Activated CD8-positive, alpha-beta memory T cell treated with anti-CD3 and anti-CD28 coated beads for 48 hours (primary cell): ENCODE measurements around the gene NCAPD2.
"Not testable (repeated sequence)": the region's sequence is repeated elsewhere in the genome, so short reads cannot be mapped to it uniquely, and the experiment has no call there.

Experiments used
- DNase-seq, 3 experiments: peaks; one replicate each; pipeline ENCODE4 v3.0.0-alpha.2; 2020; ENCODE audit warnings: low read depth in 2 of 3, low spot score in 2 of 3

The NCAPD2 gene

DNA sequence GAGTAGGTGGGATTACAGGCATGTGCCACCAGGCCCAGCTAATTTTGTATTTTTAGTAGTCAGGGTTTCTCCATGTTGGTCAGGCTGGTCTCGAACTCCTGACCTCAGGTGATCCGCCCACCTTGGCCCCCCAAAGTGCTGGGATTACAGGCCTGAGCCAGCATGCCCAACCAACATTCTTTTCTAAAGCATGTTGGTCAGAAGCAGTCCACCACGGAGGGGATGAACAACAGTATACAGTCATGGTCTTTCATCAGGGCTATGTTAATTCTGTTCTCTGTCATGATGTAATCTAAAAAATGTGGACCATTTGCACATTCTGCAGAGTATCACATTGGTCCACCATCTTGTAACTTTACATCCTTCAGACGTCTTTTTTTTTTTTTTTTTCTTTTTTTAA is 4.5 kb upstream of the NCAPD2 start:
- DNase-seq: no peak

- not testable (repeated sequence) for DNase-seq
Observed at GRCh38 chr12:6490673-6491072, 3.2 kb upstream of the NCAPD2 start.

DNA sequence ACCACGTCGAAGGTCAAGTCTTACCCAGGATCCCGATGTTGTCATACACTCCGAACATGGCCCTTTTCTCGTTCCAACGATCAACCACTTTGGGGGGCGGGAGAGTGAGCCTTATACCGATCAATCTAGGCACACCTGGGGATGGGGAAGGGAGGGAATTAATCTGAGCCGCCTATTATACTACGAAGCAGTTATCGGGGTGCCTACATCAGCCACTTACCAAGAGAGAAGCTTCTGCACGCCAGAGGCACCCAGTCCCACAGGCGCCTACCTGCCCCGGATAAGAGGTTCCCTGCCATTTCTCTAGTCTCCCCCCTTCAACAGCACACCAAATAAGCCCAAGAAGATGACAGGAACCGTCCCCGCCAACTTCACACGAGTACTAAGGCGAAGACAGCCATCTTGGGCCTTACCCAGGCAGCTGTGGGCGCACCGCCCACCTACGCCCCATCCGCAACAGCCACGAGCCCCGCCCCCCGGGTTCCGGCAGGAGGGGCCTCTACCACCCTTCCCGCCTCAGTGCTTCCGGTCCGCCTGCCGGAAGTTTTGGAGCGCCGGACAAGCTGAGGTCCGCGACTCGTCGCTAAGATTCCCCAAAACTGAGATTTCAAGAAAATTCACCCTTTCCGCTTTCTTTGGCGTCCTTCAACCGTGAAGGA is 935 bp upstream of the NCAPD2 start, which contains the start of gene MRPL51:
Gene MRPL51 (minus strand): TSS at position 425 of the 659 bp plus-strand sequence. CDS start 126 bp downstream, at position 299.
- peak; percentile 94 to 96 (median 96) for DNase-seq

GRCh38 chr12:6494258-6494743 is 399 bp downstream of the NCAPD2 start:
- DNase-seq: no peak

DNA sequence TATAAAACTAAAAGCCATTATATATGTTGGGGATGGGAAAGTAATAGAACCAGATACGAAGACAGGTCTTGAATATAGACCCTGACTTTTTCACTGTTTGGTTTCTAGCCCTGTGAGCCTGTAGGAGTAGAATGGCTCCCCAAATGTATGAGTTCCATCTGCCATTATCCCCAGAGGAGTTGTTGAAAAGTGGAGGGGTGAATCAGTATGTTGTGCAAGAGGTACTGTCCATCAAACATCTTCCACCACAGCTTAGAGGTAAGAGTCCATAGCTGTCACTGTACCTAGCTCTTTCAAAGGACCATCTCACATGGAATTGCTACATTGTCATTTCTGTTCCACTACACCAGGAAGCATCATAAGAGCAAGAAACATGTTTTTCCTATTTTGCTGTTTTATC is 1.1 kb downstream of the NCAPD2 start:
- no peak for DNase-seq

GRCh38 chr12:6497291-6497690 is 3.4 kb downstream of the NCAPD2 start:
- DNase-seq: not testable (repeated sequence)

- no peak for DNase-seq
Observed at GRCh38 chr12:6500466-6500865, 6.6 kb downstream of the NCAPD2 start.

DNA sequence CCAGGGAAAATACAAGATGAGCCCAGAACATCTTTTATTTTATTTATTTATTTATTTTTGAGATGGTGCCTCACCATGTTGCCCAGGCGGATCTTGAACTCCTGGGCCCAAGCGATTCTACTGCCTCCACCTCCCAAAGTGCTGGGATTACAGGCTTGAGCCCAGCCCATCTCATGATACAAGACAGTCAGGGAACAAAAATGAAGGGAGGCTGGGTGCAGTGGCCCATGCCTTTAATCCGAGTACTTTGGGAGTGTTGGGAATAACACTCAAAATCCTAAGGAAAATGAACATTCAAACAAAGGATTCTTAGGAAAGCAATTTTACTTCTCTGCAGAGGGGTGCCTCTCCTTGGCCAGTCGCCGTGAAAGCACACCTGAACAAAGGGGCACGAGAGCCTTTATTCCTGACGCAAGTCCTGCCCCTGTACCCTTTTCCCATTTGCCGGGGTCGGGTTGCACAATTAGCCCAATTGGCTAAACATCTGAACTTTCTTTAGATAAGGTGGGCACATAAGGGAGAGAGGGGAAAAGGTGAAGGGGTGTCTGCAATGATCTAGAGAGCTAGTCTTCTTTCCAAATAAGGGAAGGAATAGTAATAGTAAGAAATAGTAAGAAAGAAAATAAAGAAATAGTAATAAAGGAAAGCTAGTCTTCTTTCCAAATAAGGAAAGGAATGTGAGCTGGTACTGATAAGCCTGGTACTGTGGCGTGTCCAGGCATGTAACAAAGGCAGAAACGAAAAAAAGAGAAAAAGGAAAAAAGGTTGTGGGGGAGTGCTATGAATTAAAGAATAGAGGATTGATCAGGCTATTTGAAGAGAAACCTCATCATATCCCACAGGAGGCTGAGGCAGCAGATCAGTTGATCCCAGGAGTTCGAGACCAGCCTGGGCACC is 13.4 kb downstream of the NCAPD2 start:
- DNase-seq: no peak

DNA sequence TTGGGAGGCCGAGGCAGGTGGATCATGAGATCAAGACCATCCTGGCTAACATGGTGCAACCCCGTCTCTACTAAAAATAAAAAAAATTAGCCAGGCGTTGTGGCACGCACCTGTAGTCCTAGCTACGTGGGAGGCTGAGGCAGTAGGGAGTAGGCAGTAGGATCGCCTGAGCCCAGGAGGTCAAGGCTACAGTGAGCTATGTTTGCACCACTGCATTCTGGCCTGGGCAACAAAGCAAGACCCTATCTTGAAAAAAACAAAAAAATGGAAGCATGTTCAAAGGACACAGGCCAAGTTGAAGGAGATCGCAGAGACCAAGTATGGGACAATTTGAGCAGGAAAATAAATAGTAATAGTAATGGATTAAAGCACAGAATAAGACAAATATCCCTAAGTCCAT is 14.2 kb downstream of the NCAPD2 start:
- no peak for DNase-seq

DNA sequence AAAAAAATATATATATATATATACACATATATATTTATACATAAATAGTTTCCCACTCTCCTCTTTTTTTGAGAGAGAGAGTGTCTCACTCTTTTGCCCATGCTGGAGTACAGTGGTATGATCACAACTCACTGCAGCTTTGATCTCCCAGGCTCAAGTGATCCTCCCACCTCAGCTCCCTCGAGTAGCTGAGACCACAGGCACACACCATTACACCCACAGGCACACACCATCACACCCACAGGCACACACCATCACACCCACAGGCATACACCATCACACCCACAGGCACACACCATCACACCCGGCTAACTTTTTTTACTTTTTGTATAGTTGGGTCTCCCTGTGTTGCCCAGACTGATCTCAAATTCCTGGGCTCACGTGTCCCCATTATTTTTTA is 26.3 kb downstream of the NCAPD2 start:
- no peak for DNase-seq

DNA sequence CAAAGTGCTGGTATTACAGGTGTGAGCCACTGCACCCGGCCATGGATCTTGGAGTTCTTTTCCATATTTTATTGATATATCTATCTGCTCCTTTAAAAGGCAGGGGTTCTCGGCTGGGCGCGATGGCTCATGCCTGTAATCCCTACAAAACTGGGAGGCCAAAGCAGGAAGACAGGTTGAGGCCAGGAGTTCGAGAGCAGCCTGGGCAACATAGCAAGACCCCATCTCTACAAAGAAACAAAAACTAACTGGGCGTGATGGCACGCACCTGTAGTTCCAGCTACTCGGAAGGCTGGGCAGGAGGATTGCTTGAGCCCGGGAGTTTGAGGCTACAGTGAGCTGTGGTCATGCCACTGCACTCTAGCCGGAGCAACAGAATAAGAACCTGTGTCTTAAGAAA is 28.3 kb downstream of the NCAPD2 start:
- no peak for DNase-seq

DNA sequence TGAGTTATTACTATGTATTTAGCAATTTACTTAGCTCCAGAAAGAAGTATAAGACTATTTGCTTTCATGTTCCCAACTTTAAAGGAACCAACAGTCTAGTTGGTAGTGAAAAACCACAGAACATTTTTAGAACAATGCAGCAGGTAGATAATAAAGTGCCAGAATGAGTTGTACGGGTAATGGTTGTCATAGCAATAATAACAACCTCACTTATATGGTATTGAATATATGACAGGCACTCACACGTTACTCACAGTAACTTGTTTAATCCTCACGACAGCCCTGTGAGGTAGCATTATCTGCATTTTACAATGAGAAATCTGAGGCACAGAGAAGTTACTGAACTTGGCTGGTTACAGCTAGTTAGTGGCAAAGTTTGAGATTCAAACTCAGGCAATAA is 29.8 kb downstream of the NCAPD2 start:
- DNase-seq: no peak

DNA sequence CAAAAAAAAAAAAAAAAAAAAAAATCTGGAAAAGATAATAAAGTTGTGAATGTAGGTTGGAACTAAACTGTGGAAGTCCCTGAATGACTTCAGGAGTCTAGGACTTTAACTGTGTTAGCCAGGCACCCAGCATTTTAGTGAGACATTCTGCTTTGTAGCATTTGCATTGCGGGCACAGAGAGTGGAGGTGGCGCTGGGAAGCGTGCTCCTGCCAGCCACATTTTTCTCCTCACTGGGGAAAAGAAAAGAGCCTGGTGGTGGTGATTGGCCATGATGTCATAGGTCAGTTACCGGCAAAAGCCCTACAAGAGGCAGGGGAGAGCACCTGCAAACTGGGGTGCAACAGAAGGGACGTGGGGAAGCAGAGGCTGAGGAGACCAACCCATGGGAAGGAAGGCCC is 30.7 kb downstream of the NCAPD2 start:
- no peak for DNase-seq

DNA sequence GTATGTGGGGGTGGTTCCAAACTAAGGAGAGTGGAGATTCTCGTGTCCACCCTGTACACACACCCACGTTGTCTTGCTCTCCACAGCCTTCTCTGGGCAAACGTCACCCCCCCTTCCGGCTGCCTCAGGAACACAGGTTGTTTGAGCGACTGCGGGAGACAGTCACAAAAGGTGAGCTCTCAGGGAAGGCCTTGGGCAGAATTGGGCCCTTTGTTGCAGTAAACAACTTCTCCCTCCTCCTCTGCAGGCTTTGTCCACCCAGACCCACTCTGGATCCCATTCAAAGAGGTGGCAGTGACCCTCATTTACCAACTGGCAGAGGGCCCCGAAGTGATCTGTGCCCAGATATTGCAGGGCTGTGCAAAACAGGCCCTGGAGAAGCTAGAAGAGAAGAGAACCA is 32.3 kb downstream of the NCAPD2 start:
- no peak for DNase-seq

- DNase-seq: no peak
Observed at GRCh38 chr12:6526766-6527525, 33.0 kb downstream of the NCAPD2 start.

DNA sequence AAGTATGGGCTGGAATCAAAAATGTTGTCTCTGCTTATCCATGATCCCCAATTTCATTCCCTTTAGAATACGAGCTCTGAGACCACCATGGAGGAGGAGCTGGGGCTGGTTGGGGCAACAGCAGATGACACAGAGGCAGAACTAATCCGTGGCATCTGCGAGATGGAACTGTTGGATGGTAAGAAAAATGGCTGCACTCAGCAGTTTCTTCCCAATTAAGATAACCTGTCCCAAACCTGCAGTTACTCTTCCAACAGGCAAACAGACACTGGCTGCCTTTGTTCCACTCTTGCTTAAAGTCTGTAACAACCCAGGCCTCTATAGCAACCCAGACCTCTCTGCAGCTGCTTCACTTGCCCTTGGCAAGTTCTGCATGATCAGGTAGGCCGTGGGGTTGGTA is 33.8 kb downstream of the NCAPD2 start:
- DNase-seq: no peak

GRCh38 chr12:6528539-6529235 is 34.8 kb downstream of the NCAPD2 start:
- DNase-seq: no peak

- no peak for DNase-seq
Observed at GRCh38 chr12:6529291-6529737, 35.4 kb downstream of the NCAPD2 start.

GRCh38 chr12:6530576-6531260 is 36.8 kb downstream of the NCAPD2 start:
- no peak for DNase-seq
